SK-N-SH treated with all-trans-retinoic acid at 6 μM for 48 hours (cell line): Measurements from ENCODE around the gene SLC39A3.

Experiments
- ARNTL ChIP-seq: fragments of 450-650 bp; formaldehyde crosslinking; IDR thresholded peaks from 2 replicates; pipeline ENCODE4 v1.5.0; 2020; ENCODE audit warnings: low read depth, mild to moderate bottlenecking, moderate library complexity, borderline replicate concordance
- CSDC2 ChIP-seq: fragments of 250-450 bp; sonication (Bioruptor Pico); IDR thresholded peaks from 2 replicates; pipeline ENCODE4 v1.5.0; 2020; ENCODE audit warnings: mild to moderate bottlenecking, moderate library complexity
- RARB ChIP-seq: fragments of 250-450 bp; sonication (Bioruptor Pico); IDR thresholded peaks from 2 replicates; pipeline ENCODE4 v1.8.0; 2021; ENCODE audit warnings: mild to moderate bottlenecking, moderate library complexity
- TOX ChIP-seq: fragments of 250-450 bp; sonication (Bioruptor Pico); IDR thresholded peaks from 2 replicates; pipeline ENCODE4 v1.8.0; 2021; ENCODE audit warnings: mild to moderate bottlenecking, moderate library complexity, borderline replicate concordance

GRCh38 chr19:2732883-2733282, 6.9 kb downstream of the SLC39A3 start:
- TF ChIP-seq TOX (no peak), RARB (no peak), ARNTL (no peak), CSDC2 (CRISPR knock-in tag) (no peak)
